HepG2 (cell line): ENCODE data around the gene CCDC50.

Experiments
- CEBPG ChIP-seq: IDR thresholded peaks from 2 replicates; pipeline ENCODE4 v1.6.1; 2016
- POLR2AphosphoS5 ChIP-seq: IDR thresholded peaks from 2 replicates; pipeline ENCODE4 v1.6.1; 2012; ENCODE audit warnings: low read depth, low read length
- SETDB1 ChIP-seq: sonication (generic); formaldehyde crosslinking; IDR thresholded peaks from 2 replicates; pipeline ENCODE4 v1.5.1; 2020; ENCODE audit warnings: missing genetic modification reagents, mild to moderate bottlenecking, borderline replicate concordance
- STAG1 ChIP-seq: sonication (generic); formaldehyde crosslinking; IDR thresholded peaks from 2 replicates; pipeline ENCODE4 v1.4.0; 2020; ENCODE audit warnings: missing genetic modification reagents
- XRCC5 ChIP-seq: fragments of 200-400 bp; formaldehyde crosslinking; optimal IDR thresholded peaks from 2 replicates; pipeline ENCODE3; 2017; ENCODE audit warnings: mild to moderate bottlenecking, low read length
- YY1 ChIP-seq: IDR thresholded peaks from 2 replicates; pipeline ENCODE4 v1.6.1; 2011; ENCODE audit warnings: low read length, low read depth, moderate library complexity, mild to moderate bottlenecking; ENCODE audit not compliant: insufficient read depth, insufficient replicate concordance
- ZNF264 ChIP-seq: sonication (generic); formaldehyde crosslinking; IDR thresholded peaks from 2 replicates; pipeline ENCODE4 v1.4.0; 2020; ENCODE audit warnings: missing genetic modification reagents
- TF ChIP-seq, protein P1 (sequence below): sonication (generic); formaldehyde crosslinking; IDR thresholded peaks from 2 replicates; pipeline ENCODE4 v1.5.0; 2020; ENCODE audit warnings: mild to moderate bottlenecking, missing genetic modification reagents, moderate library complexity

GRCh38 chr3:191390580-191390979 lies 61.4 kb downstream of the CCDC50 start:
- no peak for TF ChIP-seq CEBPG (CRISPR knock-in tag)
- no peak for TF ChIP-seq SETDB1 (CRISPR knock-in tag)
- TF ChIP-seq POLR2AphosphoS5: no peak
- no peak for TF ChIP-seq STAG1 (CRISPR knock-in tag)
- TF ChIP-seq, protein P1, sequence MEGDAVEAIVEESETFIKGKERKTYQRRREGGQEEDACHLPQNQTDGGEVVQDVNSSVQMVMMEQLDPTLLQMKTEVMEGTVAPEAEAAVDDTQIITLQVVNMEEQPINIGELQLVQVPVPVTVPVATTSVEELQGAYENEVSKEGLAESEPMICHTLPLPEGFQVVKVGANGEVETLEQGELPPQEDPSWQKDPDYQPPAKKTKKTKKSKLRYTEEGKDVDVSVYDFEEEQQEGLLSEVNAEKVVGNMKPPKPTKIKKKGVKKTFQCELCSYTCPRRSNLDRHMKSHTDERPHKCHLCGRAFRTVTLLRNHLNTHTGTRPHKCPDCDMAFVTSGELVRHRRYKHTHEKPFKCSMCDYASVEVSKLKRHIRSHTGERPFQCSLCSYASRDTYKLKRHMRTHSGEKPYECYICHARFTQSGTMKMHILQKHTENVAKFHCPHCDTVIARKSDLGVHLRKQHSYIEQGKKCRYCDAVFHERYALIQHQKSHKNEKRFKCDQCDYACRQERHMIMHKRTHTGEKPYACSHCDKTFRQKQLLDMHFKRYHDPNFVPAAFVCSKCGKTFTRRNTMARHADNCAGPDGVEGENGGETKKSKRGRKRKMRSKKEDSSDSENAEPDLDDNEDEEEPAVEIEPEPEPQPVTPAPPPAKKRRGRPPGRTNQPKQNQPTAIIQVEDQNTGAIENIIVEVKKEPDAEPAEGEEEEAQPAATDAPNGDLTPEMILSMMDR (CRISPR knock-in tag): no peak
- TF ChIP-seq XRCC5: no peak
- TF ChIP-seq YY1: no peak
- TF ChIP-seq ZNF264 (CRISPR knock-in tag): no peak
